Measurements from ENCODE around the gene KIF18B. TPM values are rescaled to one million over a fixed set of nuclear protein-coding genes. Genes with fewer than 3 reads are reported as not detected.

Gene KIF18B
- total and polyA plus RNA-seq, 12 donors = 0.20 to 1.6 (median 0.72) TPM; not detected in 1

DNA sequence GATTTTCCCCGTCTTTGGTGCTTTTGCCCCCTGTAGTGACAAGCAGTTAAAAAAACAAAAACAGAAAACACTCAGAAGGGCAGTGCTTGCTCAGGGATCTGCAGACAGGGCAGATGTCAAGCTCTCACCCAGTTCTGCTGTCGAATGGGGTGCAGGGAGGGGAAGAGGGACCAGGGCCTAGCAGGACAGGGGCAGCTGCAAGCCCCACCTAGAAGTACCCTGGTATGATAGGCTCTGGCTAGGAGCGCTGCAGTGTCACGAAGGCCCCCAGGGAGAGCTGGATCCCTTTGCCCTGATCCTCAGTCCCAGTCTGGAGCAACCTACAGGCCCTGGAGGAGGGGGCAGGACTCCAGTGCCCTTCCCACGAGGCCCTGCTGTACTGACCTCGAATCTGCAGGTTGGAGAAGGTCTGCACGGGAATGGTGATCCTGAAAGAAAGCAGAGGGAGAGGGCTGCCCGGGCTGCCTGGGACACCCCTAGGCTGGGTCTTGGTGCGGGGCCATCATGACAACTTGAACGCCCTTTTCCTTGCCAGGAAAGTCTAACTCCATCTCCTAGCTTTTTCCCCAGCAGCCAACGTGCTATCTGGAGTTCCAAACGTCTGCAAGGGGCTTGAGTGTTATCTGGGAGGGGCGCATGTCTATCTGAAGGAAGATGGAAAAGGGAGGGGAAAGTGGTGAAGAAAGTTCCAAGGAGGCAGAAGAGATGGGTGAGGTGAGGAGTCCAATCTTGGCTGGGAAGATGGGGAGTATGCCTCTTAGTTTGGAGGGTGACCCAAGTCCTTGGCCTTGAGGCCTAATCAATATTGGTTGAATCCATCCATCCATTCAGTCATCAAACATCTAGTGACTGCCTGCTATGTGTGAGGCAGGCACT is 37.1 kb downstream of the KIF18B start:
- H3K27me3 ChIP-seq = no peaks in the 10 kb centered on the region
- peaks cover 0 to 9% of the 10 kb centered on the region in 2 donors for H3K4me1 ChIP-seq (replicated peaks in 1 of 2)
- no peaks in the 10 kb centered on the region for H3K36me3 ChIP-seq (replicated peaks in 1 of 2)
- H3K4me3 ChIP-seq = no peak overlapping the region
- 82 to 88% (median 83%) methylated on average over 9 to 13 of the region's 13 CpGs for WGBS, 4 donors
- intact Hi-C loops (cut with DNase I) = loop anchor here in 1 of 2 donors (10.0 kb wide), 1 partner anchor 194 kb away; no protein-coding TSS in a partner anchor
- no peak for TF ChIP-seq POLR2A (IDR thresholded peaks at IDR 0.05)
- TF ChIP-seq, protein P1, sequence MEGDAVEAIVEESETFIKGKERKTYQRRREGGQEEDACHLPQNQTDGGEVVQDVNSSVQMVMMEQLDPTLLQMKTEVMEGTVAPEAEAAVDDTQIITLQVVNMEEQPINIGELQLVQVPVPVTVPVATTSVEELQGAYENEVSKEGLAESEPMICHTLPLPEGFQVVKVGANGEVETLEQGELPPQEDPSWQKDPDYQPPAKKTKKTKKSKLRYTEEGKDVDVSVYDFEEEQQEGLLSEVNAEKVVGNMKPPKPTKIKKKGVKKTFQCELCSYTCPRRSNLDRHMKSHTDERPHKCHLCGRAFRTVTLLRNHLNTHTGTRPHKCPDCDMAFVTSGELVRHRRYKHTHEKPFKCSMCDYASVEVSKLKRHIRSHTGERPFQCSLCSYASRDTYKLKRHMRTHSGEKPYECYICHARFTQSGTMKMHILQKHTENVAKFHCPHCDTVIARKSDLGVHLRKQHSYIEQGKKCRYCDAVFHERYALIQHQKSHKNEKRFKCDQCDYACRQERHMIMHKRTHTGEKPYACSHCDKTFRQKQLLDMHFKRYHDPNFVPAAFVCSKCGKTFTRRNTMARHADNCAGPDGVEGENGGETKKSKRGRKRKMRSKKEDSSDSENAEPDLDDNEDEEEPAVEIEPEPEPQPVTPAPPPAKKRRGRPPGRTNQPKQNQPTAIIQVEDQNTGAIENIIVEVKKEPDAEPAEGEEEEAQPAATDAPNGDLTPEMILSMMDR (IDR thresholded peaks at IDR 0.05) = no peak
- no peaks in the 10 kb centered on the region for H3K9me3 ChIP-seq (replicated peaks in 1 of 3)
- DNase-seq = peak in 1 of 7 donors; percentile 10
- H3K27ac ChIP-seq = no peak overlapping the region

DNA sequence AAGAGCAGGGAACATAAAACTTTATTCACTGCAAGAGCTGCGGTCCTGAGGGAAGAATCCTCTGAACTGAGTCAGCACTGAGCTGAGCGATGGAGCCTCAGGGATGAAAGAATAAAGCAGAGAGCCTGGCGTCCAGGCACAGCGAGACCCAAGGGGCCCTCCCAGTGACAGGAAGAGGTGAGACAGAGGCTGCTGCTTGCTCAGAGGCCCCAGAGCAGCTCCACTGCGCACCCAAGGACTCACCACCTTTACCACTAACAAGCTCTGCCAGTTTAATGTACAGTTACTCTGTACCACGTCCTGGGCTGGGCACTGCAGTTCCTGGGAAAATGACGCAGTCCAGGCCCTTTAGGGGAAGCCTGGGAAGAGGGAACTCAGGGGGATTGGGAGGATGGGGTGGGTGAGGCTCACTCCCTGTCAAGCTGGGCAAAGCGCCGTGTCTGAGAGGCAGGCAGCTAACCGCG is 37.9 kb downstream of the KIF18B start:
- Histone ChIP-seq H3K36me3 (replicated peaks in 1 of 2) (no peaks in the 10 kb centered on the region), H3K9me3 (replicated peaks in 1 of 3) (no peaks in the 10 kb centered on the region), H3K27me3 (no peaks in the 10 kb centered on the region), H3K27ac (no peak overlapping the region), H3K4me1 (replicated peaks in 1 of 2) (peaks cover 0 to 9% of the 10 kb centered on the region in 2 donors), H3K4me3 (no peak overlapping the region)
- intact Hi-C loops (cut with DNase I) = loop anchor here in 1 of 2 donors (10.0 kb wide), 1 partner anchor 195 kb away; no protein-coding TSS in a partner anchor
- no peak for TF ChIP-seq POLR2A (IDR thresholded peaks at IDR 0.05)
- TF ChIP-seq, protein P1 (IDR thresholded peaks at IDR 0.05) = no peak
- WGBS, 4 donors = 83 to 88% (median 86%) methylated on average over 11 of the region's 11 CpGs
- peak in 1 of 7 donors; percentile 10 for DNase-seq

DNA sequence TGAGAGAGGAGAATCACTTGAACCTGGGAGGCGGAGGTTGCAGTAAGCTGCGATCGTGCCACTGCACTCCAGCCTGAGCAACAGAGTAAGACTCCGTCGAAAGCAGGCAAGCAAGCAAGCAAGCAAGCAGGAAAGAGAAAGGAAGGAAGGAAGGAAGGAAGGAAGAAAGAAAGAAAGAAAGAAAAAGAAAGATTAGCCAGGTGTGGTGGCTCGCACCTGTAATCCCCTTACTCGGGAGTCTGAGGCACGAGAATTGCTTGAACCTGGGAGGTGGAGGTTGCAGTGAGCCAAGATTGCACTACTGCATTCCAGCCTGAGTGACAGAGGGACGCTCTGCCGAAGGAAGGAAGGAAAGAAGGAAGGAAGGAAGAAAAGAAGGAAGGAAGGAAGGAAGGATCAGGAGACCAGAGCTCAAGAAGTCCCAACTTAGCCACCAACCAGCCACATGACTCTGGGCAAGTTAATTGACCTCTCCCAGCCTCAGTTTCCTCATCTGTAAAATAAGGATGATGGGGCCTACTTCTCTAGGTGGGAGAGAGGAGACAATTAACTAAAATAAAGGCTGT is 38.7 kb downstream of the KIF18B start:
- no peak overlapping the region for H3K27ac ChIP-seq
- no peaks in the 10 kb centered on the region for H3K9me3 ChIP-seq (replicated peaks in 1 of 3)
- intact Hi-C loops (cut with DNase I) = no loop called here
- no peak overlapping the region for H3K4me3 ChIP-seq
- peaks cover 0 to 9% of the 10 kb centered on the region in 2 donors for H3K4me1 ChIP-seq (replicated peaks in 1 of 2)
- no peak for TF ChIP-seq POLR2A (IDR thresholded peaks at IDR 0.05)
- TF ChIP-seq, protein P1 (IDR thresholded peaks at IDR 0.05) = no peak
- no peak for DNase-seq
- H3K27me3 ChIP-seq = no peaks in the 10 kb centered on the region
- WGBS, 4 donors = 86 to 94% (median 89%) methylated on average over 9 to 10 of the region's 10 CpGs
- no peaks in the 10 kb centered on the region for H3K36me3 ChIP-seq (replicated peaks in 1 of 2)

DNA sequence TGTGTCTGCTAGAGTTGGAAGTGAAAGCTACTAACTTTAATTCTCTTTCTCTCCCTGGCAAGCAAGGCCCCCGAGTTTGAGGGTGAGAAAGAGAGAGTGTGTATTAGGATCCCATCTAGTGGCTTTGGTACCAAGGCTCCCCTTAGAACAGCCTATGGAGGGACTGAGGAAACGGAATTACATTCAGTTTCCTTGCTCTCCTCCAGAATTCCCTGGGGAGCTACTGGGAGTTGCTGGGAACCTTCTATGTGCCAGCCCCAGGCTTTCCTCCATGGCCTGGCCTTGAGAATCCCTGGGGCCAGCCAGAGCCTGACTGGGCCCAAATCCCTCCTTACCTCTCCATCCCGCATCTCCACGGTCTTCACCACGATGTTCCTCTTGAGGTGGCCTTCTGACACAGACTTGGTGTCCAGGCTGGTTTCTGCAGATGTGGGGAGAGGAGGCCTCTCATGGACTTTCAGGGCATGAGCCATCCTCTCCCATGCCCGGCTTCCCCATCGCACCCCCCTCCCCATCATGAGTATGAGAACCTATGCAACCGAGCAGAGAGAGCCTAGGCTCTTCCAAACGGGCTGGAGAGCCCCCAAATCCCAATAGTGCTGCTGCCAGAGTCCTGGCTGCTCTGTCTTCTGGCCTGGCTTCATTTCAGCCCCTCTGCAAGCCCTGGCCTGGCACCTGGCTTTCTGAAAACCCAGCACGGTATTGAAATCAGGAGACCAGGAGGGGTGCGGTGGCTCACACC is 39.7 kb downstream of the KIF18B start:
- Histone ChIP-seq H3K36me3 (replicated peaks in 1 of 2) (no peaks in the 10 kb centered on the region), H3K27me3 (no peaks in the 10 kb centered on the region), H3K9me3 (replicated peaks in 1 of 3) (no peaks in the 10 kb centered on the region), H3K4me3 (no peak overlapping the region), H3K27ac (no peak overlapping the region), H3K4me1 (replicated peaks in 1 of 2) (peaks cover 0 to 9% of the 10 kb centered on the region in 2 donors)
- no peak for TF ChIP-seq POLR2A (IDR thresholded peaks at IDR 0.05)
- TF ChIP-seq, protein P1 (IDR thresholded peaks at IDR 0.05) = no peak
- intact Hi-C loops (cut with DNase I) = no loop called here
- DNase-seq = peak in 1 of 7 donors; percentile 12
- 83 to 87% (median 85%) methylated on average over 5 to 11 of the region's 11 CpGs for WGBS, 4 donors
